AG09309 (cell line): ENCODE data around the gene FOXK2.
"Not testable (repeated sequence)": the region's sequence is repeated elsewhere in the genome, so short reads cannot be mapped to it uniquely, and the experiment has no call there.

Source experiments
- DNase-seq: peaks from one replicate; pipeline ENCODE4 v3.0.0-alpha.2; 2010; ENCODE audit warnings: low read depth
- H3K4me3 ChIP-seq: 2 replicates; pipeline ENCODE4 v1.5.1; 2011; ENCODE audit warnings: mild to moderate bottlenecking, low read depth, low read length, moderate library complexity; ENCODE audit not compliant: control insufficient read depth
- TF ChIP-seq, protein P1 (sequence below): IDR thresholded peaks from 2 replicates; pipeline ENCODE4 v1.5.1; 2011; ENCODE audit warnings: mild to moderate bottlenecking, low read depth, low read length, inconsistent platforms; ENCODE audit not compliant: insufficient read depth, control insufficient read depth; ENCODE audit errors: missing control alignments

The FOXK2 gene

DNA sequence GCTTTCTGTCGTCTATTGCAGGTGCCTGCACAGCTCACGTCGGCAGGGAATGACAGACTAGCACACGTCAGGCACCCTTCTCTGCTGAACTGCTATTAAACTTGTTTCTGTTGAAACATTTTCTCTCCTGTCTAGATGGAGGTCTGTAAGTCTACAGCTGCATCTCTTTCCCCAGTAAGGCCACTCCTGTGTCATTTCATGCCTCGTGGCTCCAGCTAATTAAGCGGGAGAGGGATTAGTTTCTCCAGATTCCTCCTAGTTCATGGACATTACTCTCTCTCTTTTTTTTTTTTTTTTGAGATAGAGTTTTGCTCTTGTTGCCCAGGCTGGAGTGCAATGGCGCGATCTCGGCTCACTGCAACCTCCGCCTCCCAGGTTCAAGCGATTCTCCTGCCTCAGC is 54.5 kb downstream of the FOXK2 start:
- no peak overlapping the region for H3K4me3 ChIP-seq
- TF ChIP-seq, protein P1, sequence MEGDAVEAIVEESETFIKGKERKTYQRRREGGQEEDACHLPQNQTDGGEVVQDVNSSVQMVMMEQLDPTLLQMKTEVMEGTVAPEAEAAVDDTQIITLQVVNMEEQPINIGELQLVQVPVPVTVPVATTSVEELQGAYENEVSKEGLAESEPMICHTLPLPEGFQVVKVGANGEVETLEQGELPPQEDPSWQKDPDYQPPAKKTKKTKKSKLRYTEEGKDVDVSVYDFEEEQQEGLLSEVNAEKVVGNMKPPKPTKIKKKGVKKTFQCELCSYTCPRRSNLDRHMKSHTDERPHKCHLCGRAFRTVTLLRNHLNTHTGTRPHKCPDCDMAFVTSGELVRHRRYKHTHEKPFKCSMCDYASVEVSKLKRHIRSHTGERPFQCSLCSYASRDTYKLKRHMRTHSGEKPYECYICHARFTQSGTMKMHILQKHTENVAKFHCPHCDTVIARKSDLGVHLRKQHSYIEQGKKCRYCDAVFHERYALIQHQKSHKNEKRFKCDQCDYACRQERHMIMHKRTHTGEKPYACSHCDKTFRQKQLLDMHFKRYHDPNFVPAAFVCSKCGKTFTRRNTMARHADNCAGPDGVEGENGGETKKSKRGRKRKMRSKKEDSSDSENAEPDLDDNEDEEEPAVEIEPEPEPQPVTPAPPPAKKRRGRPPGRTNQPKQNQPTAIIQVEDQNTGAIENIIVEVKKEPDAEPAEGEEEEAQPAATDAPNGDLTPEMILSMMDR = no peak
- no peak for DNase-seq

DNA sequence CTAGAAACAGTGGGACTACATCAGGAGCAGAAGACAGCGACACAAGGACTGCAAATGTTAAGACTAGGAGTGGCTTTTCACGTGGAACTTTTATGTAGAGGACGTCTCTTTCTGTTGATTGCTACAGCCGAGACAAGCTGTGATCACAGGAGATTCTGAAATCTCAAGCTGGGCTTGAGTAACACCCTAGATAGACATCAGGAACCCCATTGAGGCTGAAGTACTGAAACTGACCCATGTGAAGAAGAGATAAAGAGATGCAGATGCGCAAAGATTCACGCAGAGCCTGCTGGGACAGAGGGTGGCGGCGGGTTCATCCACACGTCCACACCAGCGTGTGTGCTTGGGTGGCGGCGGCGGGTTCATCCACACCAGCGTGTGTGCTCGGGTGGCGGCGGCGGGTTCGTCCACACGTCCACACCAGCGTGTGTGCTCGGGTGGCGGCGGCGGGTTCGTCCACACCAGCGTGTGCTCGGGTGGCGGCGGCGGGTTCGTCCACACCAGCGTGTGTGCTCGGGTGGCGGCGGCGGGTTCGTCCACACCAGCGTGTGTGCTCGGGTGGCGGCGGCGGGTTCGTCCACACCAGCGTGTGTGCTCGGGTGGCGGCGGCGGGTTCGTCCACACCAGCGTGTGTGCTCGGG is 56.2 kb downstream of the FOXK2 start:
- DNase-seq, H3K4me3 ChIP-seq: not testable (repeated sequence)

DNA sequence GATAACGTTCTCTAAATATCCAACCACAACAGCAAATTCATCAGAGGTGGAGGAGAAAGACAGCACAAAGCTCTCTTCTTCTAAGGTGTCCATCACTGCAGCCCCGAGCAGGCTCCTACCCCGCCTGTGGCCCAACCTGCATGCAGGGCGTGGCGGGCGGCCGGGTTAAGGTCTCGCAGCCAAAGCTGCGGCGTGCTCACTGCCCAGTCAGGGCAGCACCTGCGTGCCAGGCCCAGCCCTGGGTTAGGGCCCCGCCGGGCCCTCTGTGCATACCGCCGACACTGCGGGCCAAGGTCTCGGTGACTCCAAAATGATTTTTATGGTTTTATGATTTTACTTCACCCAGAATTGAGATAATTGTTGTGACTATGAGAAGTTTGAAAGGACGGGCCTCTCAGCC is 57.8 kb downstream of the FOXK2 start:
- DNase-seq = no peak
- TF ChIP-seq, protein P1 = no peak
- H3K4me3 ChIP-seq = no peak overlapping the region

DNA sequence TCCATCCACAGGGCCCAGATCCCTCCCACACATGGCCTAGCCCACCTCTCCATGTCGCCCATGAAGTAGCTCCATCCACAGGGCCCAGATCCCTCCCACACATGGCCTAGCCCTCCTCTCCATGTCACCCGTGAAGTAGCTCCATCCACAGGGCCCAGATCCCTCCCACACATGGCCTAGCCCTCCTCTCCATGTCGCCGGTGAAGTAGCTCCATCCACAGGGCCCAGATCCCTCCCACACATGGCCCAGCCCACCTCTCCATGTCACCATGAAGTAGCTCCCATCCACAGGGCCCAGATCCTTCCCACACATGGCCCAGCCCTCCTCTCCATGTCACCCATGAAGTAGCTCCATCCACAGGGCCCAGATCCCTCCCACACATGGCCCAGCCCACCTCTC is 60.4 kb downstream of the FOXK2 start:
- not testable (repeated sequence) for DNase-seq, H3K4me3 ChIP-seq

DNA sequence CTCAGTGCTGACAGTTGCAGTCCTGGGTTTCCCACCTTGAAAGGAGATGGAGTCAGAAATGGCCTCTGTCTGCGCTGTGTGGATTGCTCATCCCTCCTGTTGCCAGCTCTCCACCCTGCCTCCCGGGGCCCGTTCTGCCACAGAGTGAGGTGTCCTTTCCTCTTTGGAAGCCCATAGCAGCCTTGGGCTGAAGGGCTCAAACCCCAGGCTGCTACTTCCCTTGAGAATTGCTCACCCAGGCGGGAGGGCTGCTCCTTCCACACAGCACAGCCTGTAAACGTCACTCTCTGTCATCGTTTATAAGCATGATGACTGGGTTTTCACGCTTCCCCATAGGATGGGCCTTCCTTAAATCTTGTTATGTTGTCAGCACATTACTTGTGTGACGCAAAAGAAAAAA is 62.7 kb downstream of the FOXK2 start:
- TF ChIP-seq, protein P1 = no peak
- H3K4me3 ChIP-seq = no peak overlapping the region
- peak; percentile 28 for DNase-seq

DNA sequence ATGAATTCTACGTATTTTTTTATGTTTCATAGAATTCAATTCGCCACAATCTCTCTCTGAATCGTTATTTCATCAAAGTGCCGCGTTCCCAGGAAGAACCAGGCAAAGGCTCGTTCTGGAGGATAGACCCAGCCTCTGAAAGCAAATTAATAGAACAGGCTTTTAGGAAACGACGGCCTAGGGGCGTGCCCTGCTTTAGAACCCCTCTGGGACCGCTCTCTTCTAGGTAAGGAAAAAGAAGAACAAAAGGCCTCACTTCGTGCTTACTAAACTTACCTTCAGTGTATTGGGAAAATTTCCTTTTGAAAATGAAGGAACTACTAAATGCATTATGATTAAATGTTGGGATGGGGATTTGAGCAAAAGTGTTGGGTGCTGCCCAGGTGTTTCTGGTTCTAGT is 63.2 kb downstream of the FOXK2 start:
- no peak overlapping the region for H3K4me3 ChIP-seq
- no peak for DNase-seq
- TF ChIP-seq, protein P1 = no peak

DNA sequence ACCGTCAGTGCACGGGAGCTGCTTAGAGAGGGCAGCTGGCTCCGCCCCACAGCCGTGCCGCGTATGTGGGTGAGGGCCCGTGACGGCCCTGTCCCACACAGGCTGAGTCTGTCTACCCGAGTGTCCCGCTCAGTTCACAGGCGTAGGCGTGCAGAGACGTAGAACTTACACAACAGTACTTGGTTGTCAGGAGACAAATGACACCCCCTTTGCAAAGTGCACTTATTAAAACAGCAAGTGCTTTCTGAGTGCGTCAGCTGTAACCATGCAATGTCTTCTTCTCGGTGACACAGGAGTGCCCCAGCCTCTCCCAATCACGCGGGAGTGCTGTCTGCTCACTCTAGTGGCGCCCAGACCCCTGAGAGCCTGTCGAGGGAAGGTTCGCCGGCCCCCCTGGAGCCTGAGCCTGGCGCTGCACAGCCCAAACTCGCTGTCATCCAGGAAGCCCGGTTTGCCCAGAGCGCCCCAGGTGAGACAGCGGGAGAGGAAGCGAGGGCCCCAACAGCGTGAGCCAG is 64.2 kb downstream of the FOXK2 start:
- H3K4me3 ChIP-seq = no peak overlapping the region
- no peak for DNase-seq
- TF ChIP-seq, protein P1 = no peak

DNA sequence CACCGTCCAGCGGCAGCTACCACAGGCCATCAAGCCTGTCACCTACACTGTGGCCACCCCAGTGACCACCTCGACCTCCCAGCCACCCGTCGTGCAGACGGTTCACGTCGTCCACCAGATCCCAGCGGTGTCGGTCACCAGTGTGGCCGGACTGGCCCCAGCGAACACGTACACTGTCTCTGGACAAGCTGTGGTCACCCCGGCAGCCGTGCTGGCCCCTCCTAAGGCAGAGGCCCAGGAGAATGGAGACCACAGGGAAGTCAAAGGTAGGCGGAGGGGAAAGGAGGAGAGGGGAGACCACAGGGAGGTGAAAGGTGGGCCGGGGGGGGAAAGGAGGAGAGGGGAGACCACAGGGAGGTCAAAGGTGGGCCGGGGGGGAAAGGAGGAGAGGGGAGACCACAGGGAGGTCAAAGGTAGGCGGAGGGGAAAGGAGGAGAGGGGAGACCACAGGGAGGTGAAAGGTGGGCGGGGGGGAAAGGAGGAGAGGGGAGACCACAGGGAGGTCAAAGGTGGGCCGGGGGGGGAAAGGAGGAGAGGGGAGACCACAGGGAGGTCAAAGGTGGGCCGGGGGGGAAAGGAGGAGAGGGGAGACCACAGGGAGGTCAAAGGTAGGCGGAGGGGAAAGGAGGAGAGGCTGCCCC is 66.5 kb downstream of the FOXK2 start:
- DNase-seq, H3K4me3 ChIP-seq: not testable (repeated sequence)
